Adrenal gland (tissue), 5 donors: ENCODE results near the gene TMEM132A.

Experiments used
- CTCF ChIP-seq, 6 experiments: fragments of 450-650 bp in 4 of 6; fragments of 200-600 bp in 2 of 6; sonication (generic) in 1 of 6; IDR thresholded peaks; 1 replicate in 5 of 6; 2 replicates in 1 of 6; pipeline versions ENCODE4 v1.5.1 to v1.8.0; 2016 to 2021; ENCODE audit warnings: antibody characterized with exemption in 6 of 6, mild to moderate bottlenecking in 2 of 6, moderate library complexity in 1 of 6
- POLR2A ChIP-seq, 2 donors: fragments of 450-650 bp; IDR thresholded peaks; one replicate each; pipeline ENCODE4 v1.6.1; 2017; ENCODE audit warnings: antibody characterized with exemption in 2 of 2, mild to moderate bottlenecking in 2 of 2, moderate library complexity in 1 of 2
- donor health status: DM: no; HTN: no; CAD: no.

GRCh38 chr11:60891103-60891741 is 33.0 kb upstream of the TMEM132A start:
- TF ChIP-seq POLR2A (IDR thresholded peaks at IDR 0.05), result no peak
- no peak for TF ChIP-seq CTCF (IDR thresholded peaks at IDR 0.05)
